CD4-positive, alpha-beta memory T cell (primary cell): Measurements from ENCODE around the gene TAT. TPM values are rescaled to one million over a fixed set of nuclear protein-coding genes. Genes with fewer than 3 reads are reported as not detected.

Experiments used
- CTCF ChIA-PET: fragments of 350-600 bp; sonication (Branson Sonifier 250); formaldehyde crosslinking; loops from one replicate; lab custom pipeline; 2021; ENCODE audit warnings: inconsistent platforms; ENCODE audit not compliant: partially characterized antibody; lab: Charles Lee
- POLR2A ChIA-PET: fragments of 350-600 bp; sonication (Branson Sonifier 250); formaldehyde crosslinking; loops from one replicate; lab custom pipeline; 2021; ENCODE audit not compliant: partially characterized antibody; lab: Charles Lee
- DNase-seq, 5 donors: peaks; one replicate each; pipeline versions ENCODE4 v3.0.0 to v3.0.0-alpha.2; 2020 to 2022; ENCODE audit warnings: mixed read lengths in 1 of 5
- H3K27ac ChIP-seq: one replicate; pipeline ENCODE4 v1.7.0; 2013; ENCODE audit warnings: low read depth, low read length
- H3K27me3 ChIP-seq: 2 replicates; pipeline ENCODE4 v1.7.0; 2013; ENCODE audit warnings: mild to moderate bottlenecking, low read length, moderate library complexity; ENCODE audit not compliant: insufficient read depth
- H3K36me3 ChIP-seq: 2 replicates; pipeline ENCODE4 v1.7.0; 2013; ENCODE audit warnings: mild to moderate bottlenecking, low read length, moderate library complexity; ENCODE audit not compliant: insufficient read depth
- H3K4me1 ChIP-seq: 2 replicates; pipeline ENCODE4 v1.7.0; 2013; ENCODE audit warnings: mild to moderate bottlenecking, low read length, moderate library complexity; ENCODE audit not compliant: insufficient read depth
- H3K4me3 ChIP-seq, 2 donors: one replicate each; pipeline ENCODE4 v1.7.0; 2013; ENCODE audit warnings: low read length in 2 of 2, mild to moderate bottlenecking in 1 of 2
- H3K9me3 ChIP-seq, 2 donors: one replicate each; pipeline ENCODE4 v1.7.0; 2013; ENCODE audit warnings: low read length in 2 of 2, control low read depth in 1 of 2; ENCODE audit not compliant: control insufficient read depth in 1 of 2
- H3K27ac Mint-ChIP-seq, 7 donors: one replicate each; pipeline ENCODE4 v1.8.0; 2020 to 2021; ENCODE audit warnings: mixed read lengths in 7 of 7, mild to moderate bottlenecking in 6 of 7, inconsistent platforms in 3 of 7, moderate library complexity in 3 of 7
- H3K27me3 Mint-ChIP-seq, 2 donors: one replicate each; pipeline ENCODE4 v1.8.0; 2020 to 2021; ENCODE audit warnings: mixed read lengths in 2 of 2
- H3K36me3 Mint-ChIP-seq, 2 donors: one replicate each; pipeline ENCODE4 v1.8.0; 2020 to 2021; ENCODE audit warnings: mixed read lengths in 2 of 2, inconsistent platforms in 1 of 2, mild to moderate bottlenecking in 1 of 2
- H3K4me1 Mint-ChIP-seq, 4 donors: one replicate each; pipeline ENCODE4 v1.8.0; 2020 to 2021; ENCODE audit warnings: mixed read lengths in 4 of 4, mild to moderate bottlenecking in 1 of 4
- H3K4me3 Mint-ChIP-seq, 8 donors: one replicate each; pipeline ENCODE4 v1.8.0; 2020 to 2021; ENCODE audit warnings: mixed read lengths in 8 of 8, mild to moderate bottlenecking in 7 of 8, moderate library complexity in 6 of 8, inconsistent platforms in 3 of 8
- H3K9me3 Mint-ChIP-seq, 8 donors: one replicate each; pipeline ENCODE4 v1.8.0; 2020 to 2021; ENCODE audit warnings: mixed read lengths in 8 of 8, mild to moderate bottlenecking in 5 of 8, inconsistent platforms in 3 of 8, moderate library complexity in 1 of 8
- intact Hi-C: fragments of 100-400 bp; cut with micrococcal nuclease; formaldehyde crosslinking; loops from one replicate; pipeline ENCODE4 v1.15.1; 2023
- polyA plus RNA-seq, 2 donors: library from polyadenylated mRNA; unstranded; fragments of 300-500 nt; fragmentation: Illumina TruSeq; gene quantifications; one replicate each; pipeline ENCODE4 v1.2.3, GENCODE V29; 2021
- total RNA-seq, 2 experiments: library from RNA; stranded (reverse); gene quantifications; one replicate each; pipeline ENCODE4 v1.2.3, GENCODE V29; 2021

The TAT gene
- total RNA-seq (not detected), polyA plus RNA-seq (not detected)

DNA sequence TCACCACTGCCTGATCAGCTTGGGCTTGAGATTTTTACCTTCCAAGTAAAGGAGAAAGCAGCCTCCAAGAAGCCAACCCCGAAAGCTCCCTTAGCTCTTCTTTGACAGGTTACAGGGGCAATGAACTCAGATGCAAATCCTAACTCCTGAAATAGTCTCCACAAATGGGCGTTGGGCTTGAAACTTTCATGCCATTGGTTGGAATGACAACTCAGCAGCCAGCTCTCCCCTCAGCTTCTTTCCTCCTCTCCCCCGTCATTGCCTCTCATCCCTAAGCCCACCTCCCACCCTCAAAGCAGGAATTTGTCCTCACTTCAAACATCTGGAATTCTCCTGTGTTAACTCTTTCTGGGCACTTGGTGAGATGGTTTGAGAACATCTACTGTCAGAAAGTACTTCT, at the start of gene TAT:
Gene TAT (minus strand): TSS at position 122 of the 400 bp plus-strand sequence. CDS start 677 bp downstream, outside the sequence.
- Histone ChIP-seq H3K9me3 (no peaks in the 10 kb centered on the region), H3K27ac (no peak within 1 kb of the TSS), H3K36me3 (no peaks in the 10 kb centered on the region), H3K27me3 (no peaks in the 10 kb centered on the region), H3K4me1 (no peaks in the 10 kb centered on the region), H3K4me3 (no peak within 1 kb of the TSS)
- POLR2A ChIA-PET, result no interaction called here
- CTCF ChIA-PET, result interaction anchor here (2.1 kb wide), 1 partner anchor 12 kb away, joined by 8 read pairs; no protein-coding TSS in a partner anchor
- intact Hi-C loops, result no loop called here
- DNase-seq, result no peak
- H3K36me3 Mint-ChIP-seq, result no peaks in the 10 kb centered on the region
- no peaks in the 10 kb centered on the region for H3K9me3 Mint-ChIP-seq
- H3K27ac Mint-ChIP-seq, result no peak within 1 kb of the TSS
- no peaks in the 10 kb centered on the region for H3K4me1 Mint-ChIP-seq
- no peak within 1 kb of the TSS for H3K4me3 Mint-ChIP-seq
- peaks cover 13 to 18% of the 10 kb centered on the region in 2 donors for H3K27me3 Mint-ChIP-seq

DNA sequence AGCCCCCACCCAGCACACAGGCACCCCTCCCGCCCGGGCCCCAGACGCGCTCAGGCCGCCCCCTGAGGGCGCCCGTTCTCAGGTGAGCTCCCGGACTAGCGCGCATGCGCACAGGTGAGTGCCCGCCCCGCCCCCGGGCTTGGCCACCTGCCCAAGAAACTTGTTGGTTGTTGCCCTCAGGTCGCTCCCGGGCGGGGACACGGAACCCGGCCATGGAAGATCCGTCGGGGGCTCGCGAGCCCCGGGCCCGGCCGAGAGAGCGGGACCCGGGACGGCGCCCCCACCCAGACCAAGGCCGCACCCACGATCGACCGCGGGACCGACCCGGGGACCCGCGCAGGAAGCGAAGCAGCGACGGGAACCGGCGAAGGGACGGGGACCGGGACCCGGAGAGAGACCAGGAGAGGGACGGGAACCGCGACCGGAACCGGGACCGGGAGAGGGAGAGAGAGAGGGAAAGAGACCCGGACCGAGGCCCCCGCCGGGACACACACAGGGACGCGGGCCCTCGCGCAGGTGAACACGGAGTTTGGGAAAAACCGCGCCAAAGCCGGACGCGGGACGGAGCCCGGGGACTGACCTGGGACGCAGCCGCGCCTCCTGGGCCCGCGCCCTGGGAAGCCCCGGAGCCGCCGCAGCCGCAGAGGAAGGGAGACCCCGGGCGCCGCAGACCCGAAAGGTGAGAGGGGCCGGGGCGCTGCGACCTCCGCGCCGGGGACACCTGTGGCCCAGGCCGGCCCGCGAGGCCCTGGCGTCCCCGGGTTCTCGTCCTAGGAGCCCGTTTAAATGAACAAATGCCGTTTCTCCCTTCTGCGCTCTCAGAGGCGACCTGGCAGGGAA, 49.3 kb upstream of the TAT start, which contains the start of gene MARVELD3:
Gene MARVELD3 (plus strand): TSS at position 167 of the 840 bp plus-strand sequence. CDS start 46 bp downstream, at position 213.
- no peaks in the 10 kb centered on the region for H3K36me3 ChIP-seq
- peak in 3 of 5 donors; percentile 17 to 21 (median 21) for DNase-seq
- peak within 1 kb of the TSS in 1 of 2 donors; percentile 44 for H3K4me3 ChIP-seq
- H3K4me3 Mint-ChIP-seq, result peak within 1 kb of the TSS; percentile 17 to 77 (median 59)
- no peaks in the 10 kb centered on the region for H3K27me3 ChIP-seq
- CTCF ChIA-PET, result interaction anchor here (1.0 kb wide), 1 partner anchor 15 kb away, joined by 4 read pairs; no protein-coding TSS in a partner anchor
- H3K27ac ChIP-seq, result no peak within 1 kb of the TSS
- no peaks in the 10 kb centered on the region for H3K9me3 ChIP-seq
- H3K4me1 Mint-ChIP-seq, result peaks cover 8 to 12% (median 11%) of the 10 kb centered on the region in 4 donors
- peaks cover 20% of the 10 kb centered on the region for H3K4me1 ChIP-seq
- H3K36me3 Mint-ChIP-seq, result no peaks in the 10 kb centered on the region
- intact Hi-C loops, result no loop called here
- POLR2A ChIA-PET, result interaction anchor here (0.6 kb wide), 1 partner anchor 61 kb away, joined by 3 read pairs; no protein-coding TSS in a partner anchor
- H3K27me3 Mint-ChIP-seq, result peaks cover 6 to 10% of the 10 kb centered on the region in 2 donors
- H3K9me3 Mint-ChIP-seq, result peaks cover 0 to 3% (median 0%) of the 10 kb centered on the region in 8 donors
- H3K27ac Mint-ChIP-seq, result no peak within 1 kb of the TSS

DNA sequence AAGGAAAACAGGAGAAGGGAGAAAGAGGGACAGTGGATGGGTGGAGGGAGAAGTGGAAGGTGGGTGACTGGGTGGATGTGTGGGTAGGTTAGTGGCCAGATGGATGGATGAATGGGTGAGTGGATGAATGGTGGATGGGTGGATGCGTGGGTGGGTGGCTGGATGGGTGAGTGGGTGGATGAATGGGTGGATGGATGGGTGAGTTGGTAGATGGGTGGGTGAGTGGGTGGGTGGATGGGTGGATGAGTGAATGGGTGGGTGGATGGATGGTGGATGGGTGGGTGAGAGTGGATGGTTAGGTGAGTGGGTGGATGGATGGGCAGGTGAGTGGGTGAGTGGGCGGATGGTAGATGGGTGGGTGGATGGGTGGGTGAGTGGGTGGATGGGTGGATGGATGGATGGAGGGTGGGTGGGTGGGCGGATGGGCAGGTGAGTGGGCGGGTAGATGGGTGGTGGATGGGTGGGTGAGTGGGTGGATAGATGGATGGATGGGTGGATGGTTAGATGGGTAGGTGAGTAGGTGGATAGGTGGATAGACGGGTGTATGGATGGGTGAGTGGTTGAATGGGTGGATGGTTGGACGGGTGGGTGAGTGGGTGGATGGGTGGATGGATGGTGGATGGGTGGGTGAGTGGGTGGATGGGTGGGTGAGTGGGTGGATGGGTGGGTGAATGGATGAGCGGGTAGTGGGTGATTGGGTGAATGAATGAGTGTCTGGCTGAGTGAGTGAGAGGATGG, 48.4 kb upstream of the TAT start:
- no peak overlapping the region for H3K27ac Mint-ChIP-seq
- no peak overlapping the region for H3K27ac ChIP-seq
- peak overlapping the region in 7 of 8 donors; percentile 17 to 77 (median 63) for H3K4me3 Mint-ChIP-seq
- no peak for DNase-seq
- H3K4me1 ChIP-seq, result peaks cover 20% of the 10 kb centered on the region
- no peaks in the 10 kb centered on the region for H3K36me3 ChIP-seq
- no peaks in the 10 kb centered on the region for H3K9me3 ChIP-seq
- H3K4me3 ChIP-seq, result peak overlapping the region in 1 of 2 donors; percentile 44
- H3K27me3 Mint-ChIP-seq, result peaks cover 8 to 10% of the 10 kb centered on the region in 2 donors
- intact Hi-C loops, result no loop called here
- H3K9me3 Mint-ChIP-seq, result peaks cover 0 to 3% (median 0%) of the 10 kb centered on the region in 8 donors
- no peaks in the 10 kb centered on the region for H3K36me3 Mint-ChIP-seq
- peaks cover 8 to 20% (median 14%) of the 10 kb centered on the region in 4 donors for H3K4me1 Mint-ChIP-seq
- ChIA-PET POLR2A (interaction anchor here (0.6 kb wide), 1 partner anchor 60 kb away, joined by 3 read pairs; no protein-coding TSS in a partner anchor), CTCF (interaction anchor here (1.0 kb wide), 1 partner anchor 14 kb away, joined by 4 read pairs; no protein-coding TSS in a partner anchor)
- H3K27me3 ChIP-seq, result no peaks in the 10 kb centered on the region

DNA sequence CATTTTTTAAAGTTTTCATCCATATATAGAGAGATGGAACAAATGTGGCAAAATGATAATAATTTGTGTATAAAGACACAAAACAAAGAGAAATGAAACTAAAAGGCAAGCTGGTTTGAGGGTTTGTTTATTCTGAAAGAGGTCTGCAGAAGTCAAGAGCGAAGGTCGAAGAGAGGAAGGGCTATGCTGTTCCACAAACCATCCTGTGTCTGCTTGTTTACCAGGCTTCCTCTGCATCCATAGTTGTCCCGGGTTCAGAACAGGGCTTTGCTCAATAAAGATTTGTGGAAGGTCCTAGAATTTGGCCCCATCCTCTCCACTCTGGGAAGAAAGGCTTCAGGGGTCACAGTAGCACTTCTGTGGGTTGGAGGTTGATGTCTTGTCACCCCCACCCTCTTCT, 46.7 kb upstream of the TAT start:
- intact Hi-C loops, result no loop called here

DNA sequence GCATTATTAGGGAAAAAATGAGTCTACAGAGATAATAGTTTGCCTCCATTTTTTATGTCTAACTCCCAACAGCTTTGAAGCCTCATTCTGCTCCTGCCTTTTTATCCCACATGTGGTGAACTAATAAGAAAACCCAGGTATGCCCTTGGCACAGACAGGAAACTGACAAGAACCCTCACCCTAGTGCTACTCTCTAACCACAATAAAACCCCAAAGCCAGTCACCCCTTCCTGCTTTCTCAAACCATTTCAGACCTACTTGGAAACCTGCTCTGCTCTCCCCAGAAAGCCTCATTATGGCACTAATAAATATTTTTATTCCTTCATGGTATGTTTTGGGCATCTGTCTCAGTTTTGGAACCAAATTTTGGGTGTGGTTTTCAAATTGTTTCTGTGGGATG, 45.2 kb upstream of the TAT start:
- intact Hi-C loops, result no loop called here
- H3K27me3 Mint-ChIP-seq, result peaks cover 6 to 7% of the 10 kb centered on the region in 2 donors
- peak overlapping the region in 2 of 7 donors; percentile 22 to 39 for H3K27ac Mint-ChIP-seq
- ChIA-PET POLR2A (no interaction called here), CTCF (interaction anchor here (1.2 to 1.7 kb wide), 2 partner anchors 11 to 33 kb away, joined by 3 to 6 read pairs; no protein-coding TSS in a partner anchor)
- Histone ChIP-seq H3K27ac (no peak overlapping the region), H3K36me3 (no peaks in the 10 kb centered on the region), H3K9me3 (no peaks in the 10 kb centered on the region), H3K4me1 (peaks cover 20% of the 10 kb centered on the region), H3K4me3 (no peak overlapping the region), H3K27me3 (no peaks in the 10 kb centered on the region)
- peaks cover 0 to 1% (median 0%) of the 10 kb centered on the region in 8 donors for H3K9me3 Mint-ChIP-seq
- DNase-seq, result peak in 3 of 5 donors; percentile 12 to 13 (median 12)
- no peaks in the 10 kb centered on the region for H3K36me3 Mint-ChIP-seq
- peak overlapping the region in 4 of 8 donors; percentile 3 to 59 (median 18) for H3K4me3 Mint-ChIP-seq
- peaks cover 8 to 20% (median 14%) of the 10 kb centered on the region in 4 donors for H3K4me1 Mint-ChIP-seq

More for the DNA sequence above, 46.7 kb upstream of the TAT start:
- H3K4me1 Mint-ChIP-seq, result peaks cover 8 to 20% (median 14%) of the 10 kb centered on the region in 4 donors
- peaks cover 0 to 3% (median 0%) of the 10 kb centered on the region in 8 donors for H3K9me3 Mint-ChIP-seq
- Histone ChIP-seq H3K4me1 (peaks cover 20% of the 10 kb centered on the region), H3K4me3 (no peak overlapping the region), H3K27me3 (no peaks in the 10 kb centered on the region), H3K9me3 (no peaks in the 10 kb centered on the region), H3K27ac (no peak overlapping the region), H3K36me3 (no peaks in the 10 kb centered on the region)
- H3K36me3 Mint-ChIP-seq, result no peaks in the 10 kb centered on the region
- no peak overlapping the region for H3K4me3 Mint-ChIP-seq
- ChIA-PET POLR2A (no interaction called here), CTCF (interaction anchor here (1.7 kb wide), 1 partner anchor 13 kb away, joined by 6 read pairs; no protein-coding TSS in a partner anchor)
- H3K27ac Mint-ChIP-seq, result no peak overlapping the region
- peaks cover 7 to 10% of the 10 kb centered on the region in 2 donors for H3K27me3 Mint-ChIP-seq
- DNase-seq, result no peak

DNA sequence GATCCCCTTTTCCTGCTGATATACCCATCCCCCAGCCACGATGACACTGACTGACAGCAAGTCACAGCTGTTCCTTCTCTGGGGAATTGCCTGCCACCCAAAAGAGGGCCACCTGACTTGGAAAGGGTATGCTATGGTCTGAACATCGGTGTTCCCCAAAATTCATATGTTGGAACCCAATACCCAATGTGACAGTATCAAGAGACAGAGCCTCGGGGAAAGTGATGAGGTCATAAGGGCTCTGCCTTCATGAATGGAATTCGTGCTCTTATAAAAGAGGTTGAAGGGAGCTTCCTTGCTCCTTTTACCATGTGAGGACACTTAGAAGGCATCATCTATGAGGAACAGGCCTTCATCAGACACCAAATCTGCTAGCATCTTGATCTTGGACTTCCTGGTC, 41.5 kb upstream of the TAT start:
- no peak overlapping the region for H3K4me3 Mint-ChIP-seq
- no peak for DNase-seq
- ChIA-PET CTCF (interaction anchor here (1.5 kb wide), 1 partner anchor 9 kb away, joined by 3 read pairs; no protein-coding TSS in a partner anchor), POLR2A (no interaction called here)
- no peaks in the 10 kb centered on the region for H3K36me3 Mint-ChIP-seq
- peaks cover 6 to 20% (median 13%) of the 10 kb centered on the region in 4 donors for H3K4me1 Mint-ChIP-seq
- peaks cover 11% of the 10 kb centered on the region for H3K4me1 ChIP-seq
- peaks cover 0 to 1% (median 0%) of the 10 kb centered on the region in 8 donors for H3K9me3 Mint-ChIP-seq
- no peak overlapping the region for H3K27ac ChIP-seq
- no peaks in the 10 kb centered on the region for H3K27me3 ChIP-seq
- no peak overlapping the region for H3K4me3 ChIP-seq
- H3K27me3 Mint-ChIP-seq, result peaks cover 3 to 13% of the 10 kb centered on the region in 2 donors
- intact Hi-C loops, result no loop called here
- no peaks in the 10 kb centered on the region for H3K9me3 ChIP-seq
- H3K27ac Mint-ChIP-seq, result no peak overlapping the region
- no peaks in the 10 kb centered on the region for H3K36me3 ChIP-seq
